WI38 (cell line): ENCODE data around the gene HOXB3.

Experiments used
- H3K4me3 ChIP-seq: 2 replicates; pipeline ENCODE4 v1.5.1; 2011; ENCODE audit warnings: low read depth, mild to moderate bottlenecking, control low read depth, low read length
- CTCF ChIP-seq: IDR thresholded peaks from 2 replicates; pipeline ENCODE4 v1.5.1; 2012; ENCODE audit warnings: low read depth, mild to moderate bottlenecking, control low read depth, low read length

The HOXB3 gene

DNA sequence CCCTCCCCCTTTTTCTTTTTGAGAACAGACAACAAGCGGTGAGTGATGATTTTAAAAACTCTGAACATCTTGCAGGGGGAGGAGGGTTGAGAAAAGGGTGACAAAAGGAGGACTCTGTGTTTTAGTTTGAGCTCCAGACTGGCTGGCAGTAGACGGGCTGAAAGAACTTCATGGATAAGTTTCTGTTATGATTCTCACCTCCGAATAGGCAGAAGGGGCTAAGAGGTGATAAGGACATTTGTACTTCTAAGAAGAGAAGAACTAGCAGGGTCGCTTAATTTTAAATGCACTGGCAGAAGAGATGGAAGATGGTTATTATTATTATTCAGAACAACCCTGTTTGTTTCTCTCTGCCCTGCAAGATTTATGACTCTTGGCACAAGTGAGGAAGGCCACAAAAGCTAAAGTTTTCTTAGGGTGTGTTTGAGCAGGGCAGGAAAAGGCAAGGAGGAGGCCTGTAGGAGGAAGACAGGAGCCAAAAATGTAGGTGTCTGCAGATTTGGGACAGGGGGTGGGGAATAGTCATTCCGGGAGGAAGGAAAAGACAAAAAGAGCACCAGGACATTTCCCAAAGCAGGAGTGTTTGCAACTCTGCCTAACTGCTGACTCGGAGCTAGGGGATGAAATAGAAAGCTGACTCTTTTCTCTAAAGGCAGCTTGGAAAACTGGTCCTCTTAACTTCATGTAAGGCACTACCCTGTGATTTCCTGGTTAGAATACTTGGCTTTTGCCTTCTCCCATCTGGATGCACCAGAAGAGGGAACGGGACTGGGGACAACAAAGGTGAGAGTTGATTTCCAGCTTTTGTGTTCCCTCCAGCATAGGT lies 33.3 kb downstream of the HOXB3 start:
- no peak for TF ChIP-seq CTCF
- H3K4me3 ChIP-seq = peak overlapping the region; percentile 54

DNA sequence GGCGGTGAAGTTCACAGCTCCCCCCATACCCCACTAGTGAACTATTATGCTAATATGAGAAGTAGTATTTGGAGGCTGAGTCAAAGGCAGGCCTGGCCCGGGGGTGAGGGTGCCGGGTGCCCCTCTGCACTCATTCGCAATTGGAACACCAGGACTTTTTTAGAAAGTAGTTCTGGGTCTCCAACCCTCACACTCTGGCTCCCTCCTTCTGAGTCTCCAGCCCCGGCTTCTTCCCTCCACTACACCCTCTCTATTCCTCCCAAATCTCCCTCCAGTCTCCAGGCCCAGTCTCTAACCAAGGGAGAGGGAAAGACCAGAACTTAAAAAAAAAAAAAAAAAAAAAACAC lies 33.8 kb downstream of the HOXB3 start:
- no peak for TF ChIP-seq CTCF
- peak overlapping the region; percentile 54 for H3K4me3 ChIP-seq

DNA sequence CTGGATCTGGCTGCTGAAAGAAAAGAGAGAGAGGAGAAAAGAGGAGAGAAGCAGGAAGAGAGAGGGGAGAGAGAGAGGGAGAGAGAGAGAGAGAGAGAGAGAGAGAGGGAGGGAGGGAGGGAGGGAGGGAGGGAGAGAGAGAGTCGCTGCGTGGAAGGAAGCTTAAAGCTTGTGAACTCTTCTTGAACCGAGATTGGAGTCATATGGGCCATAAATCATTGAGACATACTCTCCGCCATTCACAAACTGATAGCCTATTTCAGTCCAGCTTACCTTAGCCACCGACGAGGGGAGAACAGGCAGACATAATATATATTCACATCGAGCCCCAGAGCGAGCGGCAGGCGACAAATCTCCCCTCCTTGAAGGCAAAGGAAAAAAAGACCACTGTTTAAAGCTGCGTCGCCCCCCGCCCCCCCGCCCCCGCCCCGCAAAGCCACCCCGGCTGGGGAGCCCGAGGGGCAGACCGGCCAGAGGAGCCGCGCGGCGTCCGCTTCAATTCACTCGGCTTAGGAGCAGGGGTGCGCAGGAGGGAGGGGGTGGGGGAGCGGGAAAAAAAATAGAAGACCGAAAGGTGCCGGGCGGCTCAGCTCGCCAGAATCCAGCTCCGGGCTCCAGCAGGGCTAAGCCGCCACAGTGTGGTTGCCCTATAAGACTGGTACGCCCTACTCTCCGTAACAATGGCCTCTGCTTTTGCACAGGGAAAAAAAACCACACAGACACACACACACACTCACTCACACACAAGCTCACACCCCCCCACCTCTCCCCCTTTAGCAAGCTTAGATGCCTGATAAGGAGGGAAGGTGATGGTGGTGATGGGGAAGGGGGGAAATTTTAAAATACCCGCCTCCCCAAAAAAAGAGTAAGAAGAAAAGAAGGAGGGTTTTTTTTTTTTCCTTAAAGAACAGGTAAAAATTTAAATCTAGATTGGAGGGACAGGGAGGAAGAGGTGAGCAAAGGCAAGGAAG lies 34.5 kb downstream of the HOXB3 start:
- peak overlapping the region; percentile 54 for H3K4me3 ChIP-seq
- TF ChIP-seq CTCF = no peak

DNA sequence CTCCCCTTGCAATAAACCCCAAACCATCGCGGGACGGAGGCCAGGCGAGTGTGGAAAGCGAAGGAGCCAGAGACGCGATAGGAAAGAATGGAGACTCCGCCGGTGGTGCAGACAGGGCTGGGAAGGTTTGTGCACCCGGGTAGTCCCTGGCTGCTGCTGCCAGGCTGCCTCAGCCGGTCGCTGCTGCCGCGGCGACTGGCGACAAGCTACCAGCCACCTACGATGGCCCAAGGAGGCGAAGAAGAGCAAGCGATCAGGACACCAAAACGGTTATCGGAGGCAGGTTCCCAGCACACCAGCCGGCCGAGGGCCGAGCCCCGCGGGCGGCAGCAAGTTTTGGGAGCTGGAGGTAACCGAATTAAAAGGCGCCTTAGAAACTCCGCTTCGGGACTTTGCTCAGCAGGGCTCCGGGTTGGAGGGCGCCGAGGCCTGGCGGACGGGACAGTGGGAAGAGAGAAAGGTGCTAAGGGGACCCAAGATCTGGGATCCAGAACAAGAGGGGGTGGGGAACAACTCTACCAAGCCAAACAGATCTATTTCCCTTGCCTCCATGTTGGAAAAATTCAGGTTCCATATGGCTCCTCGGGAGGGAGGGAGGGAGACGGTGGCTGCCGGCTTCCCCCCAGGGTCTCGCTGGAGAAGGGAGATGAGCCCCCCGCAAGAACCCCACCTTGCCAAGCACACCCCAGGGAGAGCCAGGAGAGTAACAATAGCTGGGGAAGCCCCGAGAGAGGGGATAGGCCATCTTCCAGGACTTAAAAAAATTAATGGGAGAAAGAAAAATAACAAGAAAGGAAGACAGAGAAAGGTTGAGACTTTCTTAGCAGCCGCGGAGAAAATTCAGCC lies 35.4 kb downstream of the HOXB3 start:
- no peak for TF ChIP-seq CTCF
- peak overlapping the region; percentile 54 for H3K4me3 ChIP-seq

DNA sequence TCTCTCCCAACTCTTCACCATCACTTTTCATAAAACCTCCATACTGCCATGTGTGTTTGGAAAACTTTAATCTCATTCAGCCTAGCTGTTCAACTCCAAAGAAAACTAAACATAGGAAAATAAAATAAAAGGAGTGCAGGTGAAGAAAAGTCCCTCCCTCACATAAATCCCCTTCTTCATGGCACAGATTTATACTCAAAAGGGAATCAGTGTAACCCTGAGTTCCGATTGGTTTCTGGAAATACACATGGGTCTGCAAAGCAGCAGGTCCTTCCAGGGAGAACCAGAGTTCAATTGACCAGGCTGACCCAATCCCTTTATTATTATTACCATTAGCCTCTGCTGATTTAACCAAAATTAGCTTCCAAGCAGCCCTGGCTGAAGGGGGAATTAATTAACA lies 36.2 kb downstream of the HOXB3 start:
- TF ChIP-seq CTCF = no peak
- H3K4me3 ChIP-seq = peak overlapping the region; percentile 54

GRCh38 chr17:48553190-48553547 lies 36.9 kb downstream of the HOXB3 start:
- peak overlapping the region; percentile 54 for H3K4me3 ChIP-seq
- TF ChIP-seq CTCF = no peak
